NCI-H2196 treated with DMSO at 0.1 percent for 48 hours (cell line): Measurements from ENCODE around the gene SERPINF2.
"Not testable (repeated sequence)": the region's sequence is repeated elsewhere in the genome, so short reads cannot be mapped to it uniquely, and the experiment has no call there.

Experiments
- DNase-seq: peaks from one replicate; lab custom pipeline; 2025; ENCODE audit not compliant: unreplicated experiment; lab: John Stamatoyannopoulos, UW

SERPINF2 gene

GRCh38 chr17:1733759-1734158 is 8.9 kb upstream of the SERPINF2 start:
- DNase-seq = no peak

- DNase-seq = no peak
Measured at GRCh38 chr17:1735418-1735817, 7.3 kb upstream of the SERPINF2 start.

- DNase-seq = no peak
Measured at GRCh38 chr17:1735834-1736347, 6.8 kb upstream of the SERPINF2 start.

- DNase-seq = no peak
Measured at GRCh38 chr17:1736348-1737281, 6.1 kb upstream of the SERPINF2 start.

- no peak for DNase-seq
Measured at GRCh38 chr17:1737531-1738291, 5.0 kb upstream of the SERPINF2 start.

- DNase-seq = not testable (repeated sequence)
Measured at GRCh38 chr17:1741899-1742298, 772 bp upstream of the SERPINF2 start.

GRCh38 chr17:1743088-1743439 is 393 bp downstream of the SERPINF2 start:
- no peak for DNase-seq

GRCh38 chr17:1744551-1745512 is 2.2 kb downstream of the SERPINF2 start:
- DNase-seq = no peak

GRCh38 chr17:1745513-1746020 is 2.9 kb downstream of the SERPINF2 start:
- DNase-seq = no peak

- DNase-seq = no peak
Measured at GRCh38 chr17:1746975-1747543, 4.4 kb downstream of the SERPINF2 start.

GRCh38 chr17:1750628-1751027 is 8.0 kb downstream of the SERPINF2 start:
- DNase-seq = no peak

GRCh38 chr17:1752425-1753262 is 10.0 kb downstream of the SERPINF2 start:
- no peak for DNase-seq

GRCh38 chr17:1753767-1754429 is 11.2 kb downstream of the SERPINF2 start:
- no peak for DNase-seq

GRCh38 chr17:1754430-1755112 is 11.9 kb downstream of the SERPINF2 start:
- DNase-seq = no peak

- DNase-seq = no peak
Measured at GRCh38 chr17:1755252-1755826, 12.7 kb downstream of the SERPINF2 start.

GRCh38 chr17:1755827-1756262 is 13.2 kb downstream of the SERPINF2 start:
- DNase-seq = no peak

- no peak for DNase-seq
Measured at GRCh38 chr17:1758807-1759206, 16.1 kb downstream of the SERPINF2 start.

- no peak for DNase-seq
Measured at GRCh38 chr17:1759529-1759928, 16.9 kb downstream of the SERPINF2 start.
